ENCODE data around the gene PTPRN2.
"Not testable (repeated sequence)": the region's sequence is repeated elsewhere in the genome, so short reads cannot be mapped to it uniquely, and the experiment has no call there.

PTPRN2 gene

GRCh38 chr7:157675427-157675927 is 912.1 kb downstream of the PTPRN2 start:
- no peak for DNase-seq

- no peak for DNase-seq
Measured at GRCh38 chr7:157674715-157675426, 912.8 kb downstream of the PTPRN2 start.

GRCh38 chr7:157674027-157674714 is 913.5 kb downstream of the PTPRN2 start:
- DNase-seq: no peak

GRCh38 chr7:157673573-157673972 is 914.0 kb downstream of the PTPRN2 start:
- DNase-seq: no peak

DNA sequence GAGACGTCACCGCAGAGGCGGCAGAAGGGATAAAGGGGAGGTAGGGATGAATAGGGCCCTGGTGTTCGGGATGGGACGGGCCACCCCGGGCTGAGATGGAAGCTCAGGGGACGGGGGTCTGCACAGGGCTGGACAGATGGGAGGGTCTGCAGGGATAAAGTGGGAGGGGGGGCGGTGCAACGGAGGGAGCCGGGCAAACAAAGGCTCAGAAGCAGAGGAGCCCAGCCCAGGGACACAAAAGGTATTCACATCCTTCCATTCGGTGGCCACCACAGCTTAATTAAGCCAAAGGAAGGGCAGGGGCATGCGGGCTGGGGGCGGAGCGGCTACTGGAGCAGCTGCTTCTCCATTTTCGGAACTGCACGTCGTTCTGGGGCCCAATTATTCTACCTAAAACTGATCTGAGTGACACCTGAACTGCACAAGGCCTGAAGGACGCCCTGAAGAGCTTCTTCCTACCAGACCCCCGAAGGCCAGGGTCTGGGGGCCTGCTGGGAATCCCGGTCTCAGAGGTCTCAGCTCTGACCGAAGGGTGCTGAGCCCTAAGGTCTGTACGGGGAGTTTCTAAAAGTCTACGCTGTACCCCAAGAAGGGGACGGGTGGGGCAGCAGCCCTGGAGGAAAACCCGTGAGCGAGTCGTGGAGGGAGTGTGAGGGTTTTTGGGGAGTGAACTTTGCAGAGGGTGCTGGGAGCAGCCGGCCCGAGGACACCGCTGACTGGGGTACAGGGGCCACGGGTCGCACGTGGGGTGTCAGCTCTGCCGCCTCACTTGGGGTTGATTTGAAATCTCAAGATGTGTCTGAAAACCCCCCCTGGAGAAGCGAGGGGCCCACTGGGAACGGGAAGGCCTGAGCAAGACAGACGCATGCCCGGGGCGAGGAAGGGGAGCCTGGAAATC is 916.0 kb downstream of the PTPRN2 start:
- no peak for DNase-seq

- no peak for DNase-seq
Measured at GRCh38 chr7:157670490-157671357, 916.9 kb downstream of the PTPRN2 start.

- DNase-seq: no peak
Measured at GRCh38 chr7:157669768-157670351, 917.8 kb downstream of the PTPRN2 start.

DNA sequence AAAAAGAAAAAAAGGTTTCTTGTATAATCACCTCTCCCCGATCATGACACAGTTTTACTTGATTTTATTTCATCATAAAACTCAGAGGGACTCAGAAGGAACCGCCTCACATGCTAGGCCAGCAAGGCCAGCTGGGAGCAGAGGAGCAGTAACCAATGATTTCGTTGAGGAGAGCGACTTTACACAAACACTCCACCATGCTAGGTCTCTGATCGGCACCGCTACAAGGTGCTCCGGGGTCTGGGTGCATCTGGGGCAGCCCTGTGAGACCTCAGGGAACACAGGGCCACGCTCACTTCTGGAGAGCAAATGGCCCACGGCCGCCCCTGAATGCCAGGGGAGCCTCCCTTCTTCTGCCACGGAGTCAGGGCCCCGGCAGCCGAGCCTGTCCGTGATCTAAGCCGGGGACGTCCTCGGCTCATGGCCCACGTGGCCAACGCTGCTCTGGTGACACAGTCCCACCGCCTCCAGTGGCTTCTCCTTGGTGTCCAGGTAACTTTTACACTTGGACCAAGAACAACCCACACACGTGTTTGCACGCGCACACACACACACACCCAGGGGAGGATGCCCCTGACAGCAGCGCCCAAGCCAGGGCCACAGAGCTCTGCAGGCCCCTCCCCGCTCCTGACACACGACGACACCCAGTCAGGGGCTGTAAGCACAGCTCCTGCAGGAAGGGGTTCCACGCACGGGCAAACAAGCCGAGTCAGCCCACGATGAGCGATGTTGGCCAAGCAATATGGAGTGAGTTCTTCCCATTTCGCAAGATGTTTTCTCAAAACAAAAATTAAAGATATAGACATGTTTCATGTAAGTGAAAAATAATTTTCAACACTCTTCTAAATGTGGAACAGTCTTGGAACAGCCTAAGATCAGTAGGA is 918.5 kb downstream of the PTPRN2 start:
- DNase-seq: no peak

GRCh38 chr7:157668221-157668883 is 919.3 kb downstream of the PTPRN2 start:
- no peak for DNase-seq

GRCh38 chr7:157667731-157668130 is 919.9 kb downstream of the PTPRN2 start:
- no peak for DNase-seq

- DNase-seq: no peak
Measured at GRCh38 chr7:157667261-157667660, 920.4 kb downstream of the PTPRN2 start.

- DNase-seq: no peak
Measured at GRCh38 chr7:157666530-157667040, 921.0 kb downstream of the PTPRN2 start.

DNA sequence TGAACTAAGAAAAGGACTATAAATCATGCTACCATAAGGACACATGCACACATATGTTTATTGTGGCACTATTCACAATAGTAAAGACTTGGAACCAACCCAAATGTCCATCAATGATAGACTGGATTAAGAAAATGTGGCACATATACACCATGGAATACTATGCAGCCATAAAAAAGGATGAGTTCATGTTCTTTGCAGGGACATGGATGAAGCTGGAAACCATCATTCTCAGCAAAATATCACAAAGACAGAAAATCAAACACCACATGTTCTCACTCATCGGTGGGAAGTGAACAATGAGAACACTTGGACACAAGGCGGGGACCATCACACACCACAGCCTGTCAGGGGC is 922.0 kb downstream of the PTPRN2 start:
- DNase-seq: not testable (repeated sequence)

DNA sequence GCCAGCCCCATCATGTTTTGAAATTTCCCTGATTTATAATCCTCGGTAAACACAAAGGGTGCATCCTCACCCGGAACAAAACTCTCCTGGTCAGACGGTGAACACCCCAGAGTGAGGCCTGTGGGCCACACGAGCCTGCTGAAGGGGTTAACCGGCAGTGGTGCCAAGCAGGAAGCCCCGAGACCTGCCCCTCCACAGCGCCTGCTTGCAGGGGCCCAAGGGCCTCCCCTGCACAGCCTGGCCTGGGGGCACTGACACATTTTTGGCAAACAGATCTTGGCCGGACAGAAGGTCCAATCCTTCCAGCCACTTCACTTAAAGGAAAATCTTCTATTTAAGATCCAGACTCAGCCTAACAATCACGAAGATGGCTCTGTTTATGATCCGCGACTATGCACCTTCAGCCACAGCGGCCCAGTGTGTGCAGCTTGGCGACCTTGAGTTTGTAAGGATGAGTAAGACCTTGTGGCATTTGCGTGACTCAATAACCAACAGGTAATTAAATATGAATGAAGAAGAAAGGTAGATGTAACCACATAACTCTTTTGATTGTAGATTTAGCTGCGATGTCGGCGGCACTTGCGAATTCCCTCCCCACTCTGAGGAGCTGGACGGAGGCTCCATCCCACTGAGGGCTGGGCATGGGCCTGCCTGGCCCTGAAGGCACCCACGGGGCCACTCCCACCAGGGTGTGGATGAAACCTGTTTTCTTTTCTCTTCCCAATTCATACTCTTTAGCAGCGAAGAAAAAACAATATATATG is 922.6 kb downstream of the PTPRN2 start:
- DNase-seq: no peak

DNA sequence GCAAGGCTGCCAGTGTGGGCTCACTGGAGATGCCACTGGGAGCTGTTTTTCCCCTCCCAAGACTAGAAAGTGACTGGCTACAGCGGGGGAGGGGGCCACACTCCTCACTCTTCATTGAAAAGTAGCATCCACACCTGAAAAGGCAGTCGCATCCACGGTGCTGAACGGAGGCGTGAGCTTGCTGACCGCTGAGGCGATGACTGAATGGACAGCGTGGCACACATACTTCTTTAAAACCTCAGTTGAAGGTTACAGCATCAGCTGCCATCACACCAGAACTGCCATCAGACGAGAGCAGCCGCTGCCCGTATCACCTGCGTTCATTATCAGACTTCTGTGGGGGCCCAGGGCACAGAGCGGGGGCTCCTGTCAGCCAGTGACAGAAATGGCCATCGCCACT is 923.6 kb downstream of the PTPRN2 start:
- no peak for DNase-seq

GRCh38 chr7:157662981-157663716 is 924.5 kb downstream of the PTPRN2 start:
- DNase-seq: no peak

DNA sequence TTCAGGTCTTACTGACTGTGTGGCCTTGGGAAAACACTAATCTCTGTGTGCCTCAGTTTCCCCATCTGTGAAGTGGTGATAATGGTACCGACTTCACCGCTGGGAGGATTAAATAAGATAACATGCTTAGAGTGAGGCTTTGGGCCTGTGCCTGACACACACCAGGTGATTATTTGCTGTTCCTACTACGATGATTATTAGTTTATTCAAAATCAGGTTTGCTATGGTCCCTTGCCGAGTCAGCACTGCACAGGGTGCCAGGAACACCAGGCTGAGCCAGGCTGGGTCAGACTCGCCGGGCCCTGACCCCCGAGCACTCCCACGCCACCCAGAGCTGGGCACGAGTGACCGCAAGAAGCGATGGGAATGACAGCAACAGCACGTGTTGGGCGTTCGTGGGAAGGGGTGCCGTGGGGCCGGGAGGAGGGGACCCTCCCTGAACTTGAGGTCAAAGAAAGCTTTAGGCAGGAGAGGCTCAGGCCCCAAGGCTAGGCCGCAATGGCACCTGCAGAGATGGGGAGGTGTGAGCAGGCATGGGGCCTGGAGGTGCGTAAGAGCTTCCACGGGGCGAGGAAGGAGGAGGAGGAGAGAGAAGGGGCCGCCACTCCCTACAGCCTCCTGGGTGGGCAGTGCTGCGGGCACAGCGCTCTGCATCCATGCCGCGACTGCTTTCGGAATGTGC is 925.4 kb downstream of the PTPRN2 start:
- no peak for DNase-seq

DNA sequence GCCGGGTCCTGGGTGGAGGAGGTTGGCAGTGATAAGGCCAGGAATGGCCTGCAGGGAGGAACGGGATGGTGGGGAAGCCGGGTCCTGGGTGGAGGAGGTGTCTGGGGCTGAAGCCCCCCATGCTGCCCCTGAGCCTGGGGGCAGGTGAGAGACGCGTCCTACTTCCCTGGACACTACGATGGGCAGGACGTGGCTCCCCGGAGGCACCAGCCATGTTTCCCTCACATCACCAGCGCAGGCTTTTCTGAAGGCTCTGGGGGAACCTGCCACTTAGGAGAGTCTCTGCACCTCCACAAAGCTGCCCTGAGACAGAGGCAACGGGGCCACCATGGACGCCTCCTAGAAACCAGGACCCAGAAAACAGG is 926.0 kb downstream of the PTPRN2 start:
- no peak for DNase-seq
